A673 (cell line): ENCODE results near the gene FTO. TPM values are rescaled to one million over a fixed set of nuclear protein-coding genes. Genes with fewer than 3 reads are reported as not detected.

Experiments
- BruUV-seq: library from RNA; stranded (reverse); fragments of 400-500 nt; replicated peaks from 2 replicates; lab custom pipeline; 2021; lab: Mats Ljungman, UMichigan
- CTCF ChIA-PET: fragments of 300-600 bp; sonication (Branson Sonifier 250); formaldehyde crosslinking; loops from one replicate; lab custom pipeline; 2022; ENCODE audit warnings: antibody characterized with exemption; lab: Charles Lee
- POLR2A ChIA-PET: fragments of 300-600 bp; sonication (Branson Sonifier 250); formaldehyde crosslinking; loops from one replicate; lab custom pipeline; 2022; ENCODE audit warnings: antibody characterized with exemption; ENCODE audit not compliant: low non-redundant PET; lab: Charles Lee
- DNase-seq: peaks from one replicate; pipeline ENCODE4 v3.0.0-alpha.2; 2015; ENCODE audit warnings: low spot score
- H3K27ac ChIP-seq: fragments of 200-600 bp; sonication (generic); 2 replicates; pipeline ENCODE4 v1.5.1; 2016; ENCODE audit warnings: mixed run types, low read depth, mild to moderate bottlenecking, mixed read lengths, antibody characterized with exemption, low read length; ENCODE audit not compliant: poor library complexity, severe bottlenecking
- H3K27me3 ChIP-seq: fragments of 200-600 bp; sonication (generic); replicated peaks from 2 replicates; pipeline ENCODE4 v1.6.1; 2017; ENCODE audit warnings: mixed run types, low read depth, mild to moderate bottlenecking, mixed read lengths, antibody characterized with exemption, low read length; ENCODE audit not compliant: insufficient read depth, poor library complexity
- H3K36me3 ChIP-seq: fragments of 200-600 bp; sonication (generic); 2 replicates; pipeline ENCODE4 v1.6.1; 2016; ENCODE audit warnings: mixed run types, mild to moderate bottlenecking, mixed read lengths, antibody characterized with exemption, low read length; ENCODE audit not compliant: insufficient read depth, poor library complexity, severe bottlenecking
- H3K4me1 ChIP-seq: fragments of 200-600 bp; sonication (generic); 2 replicates; pipeline ENCODE4 v1.6.1; 2017; ENCODE audit warnings: mixed run types, mild to moderate bottlenecking, mixed read lengths, antibody characterized with exemption, low read length; ENCODE audit not compliant: insufficient read depth, poor library complexity, severe bottlenecking
- H3K4me3 ChIP-seq: fragments of 200-600 bp; sonication (generic); 2 replicates; pipeline ENCODE4 v1.5.1; 2016; ENCODE audit warnings: low read depth, mixed run types, mild to moderate bottlenecking, mixed read lengths, low read length; ENCODE audit not compliant: poor library complexity, severe bottlenecking
- H3K9me3 ChIP-seq: fragments of 200-600 bp; sonication (generic); 2 replicates; pipeline ENCODE4 v1.6.1; 2016; ENCODE audit warnings: mixed run types, low read depth, mild to moderate bottlenecking, mixed read lengths, antibody characterized with exemption, low read length; ENCODE audit not compliant: poor library complexity, severe bottlenecking
- EZH2 ChIP-seq: fragments of 200-600 bp; sonication (generic); IDR thresholded peaks from 2 replicates; pipeline ENCODE4 v1.6.1; 2017; ENCODE audit warnings: borderline replicate concordance, low read depth, mild to moderate bottlenecking, mixed read lengths, antibody characterized with exemption, low read length; ENCODE audit not compliant: poor library complexity, severe bottlenecking
- intact Hi-C: fragments of 100-400 bp; cut with micrococcal nuclease; formaldehyde crosslinking; loops from one replicate; pipeline ENCODE4 v1.10.0; 2022; ENCODE audit not compliant: unreplicated experiment
- total RNA-seq: library from RNA; stranded (reverse); gene quantifications from 2 replicates; pipeline ENCODE4 v1.2.3, GENCODE V29; 2021
- TF ChIP-seq, protein P1 (sequence below): fragments of 300-800, 200-600 bp; sonication (generic); conservative IDR thresholded peaks from 2 replicates; pipeline ENCODE4 v1.5.1; 2017; ENCODE audit warnings: low read depth, mild to moderate bottlenecking, antibody characterized with exemption, low read length, moderate library complexity, mixed read lengths

Gene FTO
- total RNA-seq, 1 experiment from 2014 or later: 73.4 TPM

DNA sequence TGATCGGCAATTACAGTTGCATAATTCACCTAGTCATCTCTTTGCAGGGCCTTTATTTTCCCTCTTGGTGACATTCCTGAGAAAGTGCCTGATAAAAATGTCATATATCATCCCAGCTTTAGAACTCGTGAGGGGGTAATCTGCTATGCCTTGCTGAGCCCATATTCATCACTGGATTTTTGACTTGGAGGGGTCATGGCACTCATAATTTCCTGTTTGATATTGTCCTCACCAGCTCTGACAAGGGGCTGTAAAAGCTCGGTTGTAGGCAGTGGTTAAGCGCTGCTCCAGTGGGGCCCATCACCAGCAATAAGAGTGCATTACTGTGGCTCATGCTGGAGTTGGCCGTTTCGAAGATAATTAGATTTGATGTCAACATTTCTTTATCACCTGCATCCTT lies 355.4 kb downstream of the FTO start:
- ChIA-PET POLR2A (no interaction called here), CTCF (no interaction called here)
- DNase-seq: no peak
- no peaks in the 10 kb centered on the region for H3K27me3 ChIP-seq
- H3K4me3 ChIP-seq: no peak overlapping the region
- H3K27ac ChIP-seq: no peak overlapping the region
- no TSS peak for BruUV-seq
- no peaks in the 10 kb centered on the region for H3K36me3 ChIP-seq
- H3K4me1 ChIP-seq: peaks cover 13% of the 10 kb centered on the region
- intact Hi-C loops: no loop called here
- no peaks in the 10 kb centered on the region for H3K9me3 ChIP-seq
- TF ChIP-seq, protein P1, sequence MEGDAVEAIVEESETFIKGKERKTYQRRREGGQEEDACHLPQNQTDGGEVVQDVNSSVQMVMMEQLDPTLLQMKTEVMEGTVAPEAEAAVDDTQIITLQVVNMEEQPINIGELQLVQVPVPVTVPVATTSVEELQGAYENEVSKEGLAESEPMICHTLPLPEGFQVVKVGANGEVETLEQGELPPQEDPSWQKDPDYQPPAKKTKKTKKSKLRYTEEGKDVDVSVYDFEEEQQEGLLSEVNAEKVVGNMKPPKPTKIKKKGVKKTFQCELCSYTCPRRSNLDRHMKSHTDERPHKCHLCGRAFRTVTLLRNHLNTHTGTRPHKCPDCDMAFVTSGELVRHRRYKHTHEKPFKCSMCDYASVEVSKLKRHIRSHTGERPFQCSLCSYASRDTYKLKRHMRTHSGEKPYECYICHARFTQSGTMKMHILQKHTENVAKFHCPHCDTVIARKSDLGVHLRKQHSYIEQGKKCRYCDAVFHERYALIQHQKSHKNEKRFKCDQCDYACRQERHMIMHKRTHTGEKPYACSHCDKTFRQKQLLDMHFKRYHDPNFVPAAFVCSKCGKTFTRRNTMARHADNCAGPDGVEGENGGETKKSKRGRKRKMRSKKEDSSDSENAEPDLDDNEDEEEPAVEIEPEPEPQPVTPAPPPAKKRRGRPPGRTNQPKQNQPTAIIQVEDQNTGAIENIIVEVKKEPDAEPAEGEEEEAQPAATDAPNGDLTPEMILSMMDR: no peak
- no peak for TF ChIP-seq EZH2

DNA sequence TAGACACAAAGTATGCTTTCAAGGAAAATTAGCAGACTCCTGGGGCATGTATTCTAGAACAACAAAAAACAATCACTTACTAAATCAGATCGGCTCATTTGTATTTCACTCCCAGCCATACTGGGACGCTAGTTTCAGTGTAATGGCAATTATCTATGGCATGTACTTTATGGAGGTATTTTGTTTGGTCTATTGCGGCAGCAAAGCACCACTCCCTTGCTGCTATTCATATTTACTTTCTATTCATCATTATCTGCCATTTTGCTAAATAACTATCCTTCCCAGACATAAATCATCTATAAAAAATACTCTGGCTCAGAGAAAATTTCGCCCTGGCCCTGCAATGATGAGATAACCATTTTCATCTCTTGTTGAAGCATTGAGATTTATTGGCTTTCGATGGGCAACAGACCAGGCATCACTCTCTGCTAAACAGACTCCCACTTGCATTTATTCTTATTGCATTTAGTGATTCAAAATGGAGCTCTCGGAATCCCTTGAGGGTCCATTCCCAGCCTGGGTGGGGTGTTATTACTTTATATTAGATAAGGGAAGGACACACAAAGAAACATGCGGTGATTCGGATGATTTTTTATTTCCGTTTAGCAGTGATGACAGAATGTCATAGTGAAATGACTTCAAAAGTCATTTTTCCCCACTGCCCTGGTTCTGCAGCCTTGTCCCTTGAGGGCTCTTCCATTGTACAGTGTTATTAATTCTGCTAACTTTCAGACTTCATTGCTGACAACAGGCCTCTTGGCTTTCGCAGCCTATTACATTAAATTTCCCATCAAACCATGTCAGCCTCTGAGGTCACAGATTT lies 356.9 kb downstream of the FTO start:
- intact Hi-C loops: no loop called here
- ChIA-PET CTCF (no interaction called here), POLR2A (no interaction called here)
- no peak overlapping the region for H3K4me3 ChIP-seq
- no peak overlapping the region for H3K27ac ChIP-seq
- H3K27me3 ChIP-seq: no peaks in the 10 kb centered on the region
- no peaks in the 10 kb centered on the region for H3K36me3 ChIP-seq
- H3K4me1 ChIP-seq: peaks cover 6% of the 10 kb centered on the region
- BruUV-seq: no TSS peak
- no peaks in the 10 kb centered on the region for H3K9me3 ChIP-seq
- TF ChIP-seq, protein P1: no peak
- no peak for TF ChIP-seq EZH2
- DNase-seq: no peak

- H3K4me3 ChIP-seq: no peak overlapping the region
- peaks cover 4% of the 10 kb centered on the region for H3K4me1 ChIP-seq
- no peaks in the 10 kb centered on the region for H3K9me3 ChIP-seq
- POLR2A ChIA-PET: no interaction called here
- intact Hi-C loops: no loop called here
- CTCF ChIA-PET: no interaction called here
- TF ChIP-seq, protein P1: no peak
- no peak for TF ChIP-seq EZH2
- no peaks in the 10 kb centered on the region for H3K36me3 ChIP-seq
- no TSS peak for BruUV-seq
- no peak overlapping the region for H3K27ac ChIP-seq
- H3K27me3 ChIP-seq: no peaks in the 10 kb centered on the region
- no peak for DNase-seq
Observed at GRCh38 chr16:54061454-54061853, 357.5 kb downstream of the FTO start.
